Adrenal gland (tissue), 5 donors: ENCODE results near the gene VWA5B1.

Experiments
- POLR2A ChIP-seq, 2 donors: fragments of 450-650 bp; IDR thresholded peaks; one replicate each; pipeline ENCODE4 v1.6.1; 2017; ENCODE audit warnings: antibody characterized with exemption in 2 of 2, mild to moderate bottlenecking in 2 of 2, moderate library complexity in 1 of 2
- TF ChIP-seq, protein P1 (sequence below), 6 experiments: fragments of 450-650 bp in 4 of 6; fragments of 200-600 bp in 2 of 6; sonication (generic) in 1 of 6; IDR thresholded peaks; 1 replicate in 5 of 6; 2 replicates in 1 of 6; pipeline versions ENCODE4 v1.5.1 to v1.8.0; 2016 to 2021; ENCODE audit warnings: antibody characterized with exemption in 6 of 6, mild to moderate bottlenecking in 2 of 6, moderate library complexity in 1 of 6
- donor health status: DM: no; HTN: no; CAD: no.

GRCh38 chr1:20319456-20320220 is 29.0 kb downstream of the VWA5B1 start:
- TF ChIP-seq, protein P1, sequence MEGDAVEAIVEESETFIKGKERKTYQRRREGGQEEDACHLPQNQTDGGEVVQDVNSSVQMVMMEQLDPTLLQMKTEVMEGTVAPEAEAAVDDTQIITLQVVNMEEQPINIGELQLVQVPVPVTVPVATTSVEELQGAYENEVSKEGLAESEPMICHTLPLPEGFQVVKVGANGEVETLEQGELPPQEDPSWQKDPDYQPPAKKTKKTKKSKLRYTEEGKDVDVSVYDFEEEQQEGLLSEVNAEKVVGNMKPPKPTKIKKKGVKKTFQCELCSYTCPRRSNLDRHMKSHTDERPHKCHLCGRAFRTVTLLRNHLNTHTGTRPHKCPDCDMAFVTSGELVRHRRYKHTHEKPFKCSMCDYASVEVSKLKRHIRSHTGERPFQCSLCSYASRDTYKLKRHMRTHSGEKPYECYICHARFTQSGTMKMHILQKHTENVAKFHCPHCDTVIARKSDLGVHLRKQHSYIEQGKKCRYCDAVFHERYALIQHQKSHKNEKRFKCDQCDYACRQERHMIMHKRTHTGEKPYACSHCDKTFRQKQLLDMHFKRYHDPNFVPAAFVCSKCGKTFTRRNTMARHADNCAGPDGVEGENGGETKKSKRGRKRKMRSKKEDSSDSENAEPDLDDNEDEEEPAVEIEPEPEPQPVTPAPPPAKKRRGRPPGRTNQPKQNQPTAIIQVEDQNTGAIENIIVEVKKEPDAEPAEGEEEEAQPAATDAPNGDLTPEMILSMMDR (IDR thresholded peaks at IDR 0.05) = no peak
- no peak for TF ChIP-seq POLR2A (IDR thresholded peaks at IDR 0.05)
